HG02642 (cell line): Measurements from ENCODE around the gene OTULIN.

Source experiments
- ATAC-seq: cut with Tn5 transposase; IDR thresholded peaks from one replicate; pipeline ENCODE4 v1.9.1; 2021; ENCODE audit warnings: mild to moderate bottlenecking; ENCODE audit not compliant: unreplicated experiment, poor library complexity

OTULIN gene

DNA sequence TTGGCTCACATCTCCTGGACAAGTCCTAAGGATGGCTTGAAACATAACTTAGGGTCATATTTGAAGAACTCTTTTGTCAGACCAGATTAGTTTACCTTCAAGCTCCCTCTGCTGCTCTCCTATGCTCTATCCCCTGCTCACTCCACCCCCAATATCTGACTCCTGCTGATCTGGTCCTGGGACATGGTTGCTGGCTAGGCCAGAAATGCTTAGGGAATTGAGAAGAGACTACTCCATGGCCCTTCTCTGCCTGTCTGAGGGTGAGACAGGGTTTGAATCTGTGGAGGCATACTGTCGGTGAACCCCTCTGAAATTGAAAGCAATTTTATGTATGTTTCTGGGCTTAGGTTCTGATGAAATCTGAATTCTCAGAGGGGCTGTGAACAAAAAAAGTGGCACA, 3.3 kb downstream of the OTULIN start:
- no peak for ATAC-seq

- no peak for ATAC-seq
Observed at GRCh38 chr5:14668181-14668591, 3.7 kb downstream of the OTULIN start.

DNA sequence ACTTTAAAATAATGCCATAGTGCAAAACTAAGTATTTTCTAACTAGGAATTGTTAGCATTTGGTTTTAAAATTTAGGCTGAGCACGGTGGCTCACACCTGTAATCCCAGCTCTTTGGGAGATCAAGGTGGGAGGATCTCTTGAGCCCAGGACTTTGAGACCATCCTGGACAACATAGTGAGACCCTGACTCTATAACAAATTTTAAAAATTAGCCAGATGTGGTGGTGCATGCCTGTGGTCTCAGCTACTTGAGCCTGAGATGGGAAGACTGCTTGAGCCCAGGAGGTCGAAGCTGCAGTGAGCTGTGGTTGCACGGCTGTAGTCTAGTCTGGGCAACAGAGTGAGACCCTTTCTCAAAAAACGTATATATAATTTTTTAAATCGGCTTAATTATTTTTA, 4.9 kb downstream of the OTULIN start:
- no peak for ATAC-seq

- no peak for ATAC-seq
Observed at GRCh38 chr5:14669975-14670374, 5.5 kb downstream of the OTULIN start.

DNA sequence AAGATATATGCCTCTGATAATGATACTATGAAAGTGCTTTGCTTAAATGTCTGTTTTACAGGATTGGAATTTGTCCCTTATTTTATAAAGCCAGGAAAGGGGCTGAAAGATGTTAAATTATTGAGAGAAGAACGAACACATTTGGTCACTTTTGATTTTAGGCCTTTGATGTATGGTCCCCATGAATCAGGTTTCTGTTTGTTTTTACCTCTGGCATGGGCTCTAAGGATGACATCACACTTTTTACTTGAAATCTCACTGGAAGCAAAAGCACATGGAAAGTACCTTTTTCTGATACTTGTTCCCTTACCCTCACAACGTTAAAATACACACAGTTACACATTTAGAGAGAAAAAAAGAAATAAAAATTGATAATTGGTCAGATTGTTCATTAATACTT, 6.9 kb downstream of the OTULIN start:
- no peak for ATAC-seq

GRCh38 chr5:14672082-14672481, 7.6 kb downstream of the OTULIN start:
- no peak for ATAC-seq

DNA sequence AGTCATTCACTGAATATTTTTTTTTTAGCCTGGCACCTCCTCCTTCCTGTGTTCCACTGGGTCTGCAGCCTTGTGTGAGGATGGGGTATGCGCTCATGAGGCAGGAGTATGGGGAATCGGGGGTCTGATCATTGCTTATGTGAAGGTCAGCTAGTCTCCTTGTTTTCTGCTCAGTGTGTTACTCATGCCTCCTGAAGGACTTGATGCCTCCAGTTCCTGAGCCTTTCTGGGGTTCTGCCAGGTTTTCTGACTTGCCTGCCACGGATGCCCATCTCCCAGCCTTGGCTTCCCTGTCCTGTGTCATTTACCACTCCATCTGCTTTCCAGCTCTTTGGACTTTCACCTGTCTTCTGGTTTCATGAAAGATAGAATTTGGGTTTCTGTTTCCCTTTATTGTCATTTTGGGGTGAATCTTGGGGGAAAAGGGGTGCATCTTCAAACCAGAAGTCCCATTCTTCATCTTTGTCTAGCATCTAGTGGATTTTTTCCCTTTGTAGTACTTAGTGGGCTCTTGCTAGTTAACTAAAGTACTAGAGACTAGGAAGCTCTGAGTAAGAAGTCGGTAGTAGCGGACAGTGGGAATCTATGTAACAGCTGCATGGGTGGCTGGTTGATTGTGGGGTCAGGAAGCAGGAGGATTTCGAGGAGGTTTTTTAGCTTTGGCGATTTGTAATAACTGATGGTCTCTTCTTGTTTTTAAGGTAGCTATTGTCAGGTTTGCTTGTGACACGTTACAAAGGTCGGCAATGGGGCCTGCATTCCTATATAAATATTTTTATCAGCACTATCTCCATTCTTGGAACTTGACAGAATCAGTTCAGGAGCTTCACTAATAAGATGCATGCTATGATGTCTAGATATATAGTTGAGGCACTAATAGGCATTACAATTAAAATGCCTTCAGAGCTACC, 8.2 kb downstream of the OTULIN start:
- no peak for ATAC-seq

DNA sequence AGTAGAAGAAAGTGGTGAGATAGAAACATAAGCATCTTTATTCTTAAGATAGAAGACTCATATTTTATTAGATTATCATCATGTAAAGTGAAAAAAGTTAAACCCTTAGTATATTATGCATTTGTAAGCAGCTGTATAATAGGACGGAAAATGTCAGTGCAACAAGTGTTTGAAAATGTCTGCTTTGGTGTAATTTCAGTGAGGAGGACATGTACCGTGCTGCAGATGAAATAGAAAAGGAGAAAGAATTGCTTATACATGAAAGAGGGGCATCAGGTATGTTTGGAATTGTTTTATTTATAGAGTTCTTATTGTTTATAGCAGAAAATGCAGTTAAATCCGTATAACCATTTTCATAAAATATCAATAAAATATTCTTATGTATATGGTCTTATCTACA, 8.9 kb downstream of the OTULIN start:
- ATAC-seq: no peak

DNA sequence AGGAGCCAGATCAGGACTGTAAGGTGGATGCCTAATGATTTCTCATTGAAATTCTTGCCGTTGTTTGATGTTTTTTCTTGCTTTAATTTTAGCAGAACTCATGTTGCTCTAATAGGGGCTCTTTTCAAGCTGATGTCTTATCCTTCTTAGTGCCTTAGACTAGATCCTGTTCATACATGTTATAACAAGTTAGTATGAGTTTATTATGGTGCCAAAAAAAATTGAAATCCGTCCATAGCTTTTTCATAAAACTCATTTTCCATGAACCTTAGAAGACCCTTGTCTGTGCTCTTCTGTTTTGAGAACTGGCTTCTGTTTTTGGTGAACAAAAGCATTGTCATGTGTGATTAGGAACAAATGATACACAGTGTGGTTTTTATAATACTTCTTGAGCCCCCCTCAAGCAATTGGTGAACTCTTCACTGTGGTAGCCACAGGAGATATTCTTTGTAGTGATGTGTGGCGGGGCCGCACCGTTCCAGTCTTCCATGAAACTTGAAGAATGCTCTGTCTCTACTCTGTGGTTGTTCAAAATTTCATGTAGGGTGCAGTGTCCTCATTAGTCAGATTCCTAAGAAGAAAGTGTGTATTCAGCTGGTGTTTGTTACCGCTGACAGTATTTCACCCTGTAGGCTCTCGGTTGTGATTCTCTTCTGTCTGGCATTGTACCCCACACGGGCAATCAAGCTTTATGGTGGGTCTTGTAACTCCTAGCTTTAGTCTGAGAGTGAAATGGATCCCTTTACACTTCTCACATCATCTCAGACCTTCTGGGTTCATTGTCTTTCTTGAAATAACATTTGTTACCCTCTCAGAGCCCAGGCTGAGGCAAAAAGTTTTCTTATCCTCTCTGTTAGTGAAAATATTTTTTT, 10.7 kb downstream of the OTULIN start:
- no peak for ATAC-seq

GRCh38 chr5:14675865-14676300, 11.4 kb downstream of the OTULIN start:
- peak; percentile 49 for ATAC-seq

DNA sequence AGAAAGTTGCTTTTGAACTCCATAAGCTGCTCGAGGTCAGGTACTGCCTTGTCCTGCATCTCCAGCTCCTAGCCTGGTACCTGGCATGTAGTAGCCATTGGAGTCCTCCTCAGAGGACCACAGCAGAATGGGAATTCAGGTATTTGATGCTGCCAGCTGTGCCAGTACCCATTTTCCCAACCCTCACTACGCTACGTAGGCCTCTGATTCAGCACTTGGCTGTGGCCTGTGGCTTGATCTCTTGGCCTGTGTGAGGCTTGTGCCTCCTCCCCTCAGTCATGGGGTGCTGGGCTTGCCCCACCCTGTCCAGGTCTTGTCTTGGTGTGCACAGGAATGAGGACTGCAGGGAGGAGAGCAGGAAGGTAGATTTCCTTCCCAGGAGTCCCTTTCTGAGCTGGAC, 11.8 kb downstream of the OTULIN start:
- ATAC-seq: peak; percentile 41

DNA sequence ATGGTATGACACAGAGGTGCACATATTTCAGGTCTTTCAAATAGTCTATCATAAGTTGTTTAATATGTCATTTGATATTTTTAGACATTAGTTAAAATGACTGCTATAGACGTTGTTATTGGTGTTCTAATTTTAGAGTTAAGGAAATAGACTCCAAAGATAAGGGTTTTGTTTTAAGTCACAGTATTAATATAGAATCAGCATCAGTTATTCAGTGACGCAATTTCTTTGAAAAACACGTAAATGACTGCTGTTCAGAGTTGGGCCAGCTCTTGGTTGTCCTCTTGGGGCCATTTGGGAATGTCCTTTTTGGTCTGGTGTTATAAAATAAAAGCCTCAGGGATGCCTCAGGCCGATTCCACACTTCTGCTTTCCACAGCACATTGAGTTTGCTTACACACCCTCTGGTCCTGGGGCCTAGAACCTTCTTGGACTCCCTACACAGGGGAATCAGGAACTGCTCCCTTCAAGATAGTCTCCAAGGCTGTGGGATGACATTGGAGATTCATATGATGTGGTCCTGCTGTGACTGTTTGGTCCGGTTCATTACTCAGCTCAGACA, 14.3 kb downstream of the OTULIN start:
- ATAC-seq: no peak

GRCh38 chr5:14679595-14679994, 15.1 kb downstream of the OTULIN start:
- ATAC-seq: no peak

DNA sequence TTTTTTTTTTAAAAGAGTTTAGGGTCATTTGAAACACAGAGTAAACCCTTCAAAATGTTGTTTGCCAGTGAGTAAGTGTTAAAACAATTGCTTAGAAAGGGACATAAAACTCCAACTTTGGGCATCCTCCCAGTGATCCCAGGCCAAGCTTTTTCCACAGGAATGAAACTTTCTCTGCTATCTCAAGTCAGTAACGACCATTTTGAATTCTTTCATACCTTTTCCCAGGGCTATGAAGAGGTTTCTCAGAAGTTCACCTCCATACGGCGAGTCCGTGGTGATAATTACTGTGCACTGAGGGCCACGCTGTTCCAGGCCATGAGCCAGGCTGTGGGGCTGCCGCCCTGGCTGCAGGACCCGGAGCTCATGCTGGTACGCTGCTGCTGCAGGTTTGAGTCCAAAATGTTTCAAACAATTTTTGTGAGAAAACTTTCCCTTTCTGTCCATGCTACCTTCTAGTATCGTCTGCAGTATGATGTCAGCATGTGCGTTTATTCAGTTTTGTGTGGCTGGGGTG, 16.8 kb downstream of the OTULIN start:
- ATAC-seq: no peak

GRCh38 chr5:14683906-14684455, 19.5 kb downstream of the OTULIN start:
- ATAC-seq: no peak

GRCh38 chr5:14684757-14685156, 20.2 kb downstream of the OTULIN start:
- ATAC-seq: no peak

- ATAC-seq: peak; percentile 97
Observed at GRCh38 chr5:14685757-14686156, 21.2 kb downstream of the OTULIN start.

GRCh38 chr5:14686517-14686916, 22.0 kb downstream of the OTULIN start:
- no peak for ATAC-seq

DNA sequence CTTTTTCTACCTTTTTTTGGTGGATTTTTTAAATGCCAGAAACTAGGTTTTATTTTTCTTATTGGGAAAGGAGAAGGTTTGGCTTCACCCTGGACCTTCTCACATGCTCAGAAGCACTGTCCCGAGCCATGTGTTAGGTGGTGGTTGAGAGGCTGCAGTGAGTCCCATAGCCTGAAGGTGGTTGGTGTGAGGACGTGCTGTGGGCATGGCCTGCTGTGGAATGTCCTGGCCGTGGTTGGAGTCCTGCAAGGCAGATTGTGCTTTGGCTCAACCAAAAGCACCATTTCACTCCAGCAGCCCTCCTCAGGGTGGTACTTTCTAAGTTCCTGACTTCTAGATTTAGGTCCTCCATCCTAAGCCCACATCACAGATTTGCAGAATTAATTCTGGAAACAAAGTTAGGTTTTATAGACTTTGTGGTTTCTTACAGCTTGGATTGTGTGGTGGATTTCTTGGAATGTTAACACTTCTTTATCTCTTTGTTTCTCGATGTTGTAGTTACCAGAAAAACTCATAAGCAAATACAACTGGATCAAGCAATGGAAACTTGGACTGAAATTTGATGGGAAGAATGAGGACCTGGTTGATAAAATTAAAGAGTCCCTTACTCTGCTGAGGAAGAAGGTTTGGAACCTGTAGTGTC, 22.6 kb downstream of the OTULIN start:
- no peak for ATAC-seq

- no peak for ATAC-seq
Observed at GRCh38 chr5:14693070-14693469, 28.6 kb downstream of the OTULIN start.
